Activated effector memory CD4-positive, alpha-beta T cell treated with anti-CD3 and anti-CD28 coated beads, Interleukin-2, amount 50 U/mL, for 16 hours (primary cell): ENCODE results near the gene CHST9.

Experiments
- DNase-seq: peaks from one replicate; pipeline ENCODE4 v3.0.0-alpha.2; 2020

The CHST9 gene

GRCh38 chr18:26862084-26862483 is 323.0 kb downstream of the CHST9 start:
- no peak for DNase-seq
